Measurements from ENCODE around the gene CHSY1.

The CHSY1 gene

GRCh38 chr15:101187820-101188636 is 63.8 kb downstream of the CHSY1 start:
- peak; percentile 80 for DNase-seq (ENCODE audit: low read depth, low spot score)

DNA sequence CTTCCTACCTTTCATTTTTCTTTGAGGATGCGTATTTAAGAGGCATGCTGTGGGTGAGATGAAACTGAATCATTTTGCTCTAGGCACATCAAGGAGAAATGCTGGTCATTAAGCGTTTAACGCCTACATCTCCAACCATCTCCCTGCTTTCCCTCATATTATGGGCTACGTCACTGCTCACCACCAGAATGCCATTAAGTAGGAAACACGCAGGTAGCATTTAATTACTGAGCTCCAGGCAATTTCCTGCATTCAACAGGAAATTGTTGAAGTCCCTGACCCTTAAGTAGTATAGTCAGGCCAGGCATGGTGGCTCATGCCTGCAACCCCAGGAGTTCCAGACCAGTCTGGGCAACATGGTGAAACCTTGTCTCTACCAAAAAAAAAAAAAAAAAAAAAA is 66.1 kb downstream of the CHSY1 start:
- no peak for DNase-seq (ENCODE audit: low read depth, low spot score)

GRCh38 chr15:101185336-101185735 is 66.5 kb downstream of the CHSY1 start:
- DNase-seq (ENCODE audit: low read depth, low spot score): no peak

DNA sequence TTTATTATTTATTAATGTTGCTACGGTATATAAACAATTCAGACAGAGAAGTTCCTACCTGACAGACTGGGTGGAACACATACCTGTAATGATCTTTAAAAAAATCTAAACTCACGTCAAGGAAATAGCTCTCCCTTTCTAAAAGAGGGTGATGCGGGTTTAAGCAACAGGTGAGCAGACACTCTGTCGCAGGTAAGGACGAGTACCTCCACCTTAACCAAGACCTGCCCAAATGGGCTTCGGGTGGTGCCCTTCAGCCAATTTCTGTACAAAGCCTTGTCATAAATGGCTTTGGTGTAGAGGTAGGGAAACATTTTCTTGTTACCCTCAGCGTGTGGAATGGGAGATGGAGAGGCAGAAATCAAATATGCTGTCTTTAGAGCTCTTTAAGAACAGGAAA is 67.0 kb downstream of the CHSY1 start:
- no peak for DNase-seq (ENCODE audit: low read depth, low spot score)

GRCh38 chr15:101183931-101184305 is 67.9 kb downstream of the CHSY1 start:
- no peak for DNase-seq (ENCODE audit: low read depth, low spot score)

DNA sequence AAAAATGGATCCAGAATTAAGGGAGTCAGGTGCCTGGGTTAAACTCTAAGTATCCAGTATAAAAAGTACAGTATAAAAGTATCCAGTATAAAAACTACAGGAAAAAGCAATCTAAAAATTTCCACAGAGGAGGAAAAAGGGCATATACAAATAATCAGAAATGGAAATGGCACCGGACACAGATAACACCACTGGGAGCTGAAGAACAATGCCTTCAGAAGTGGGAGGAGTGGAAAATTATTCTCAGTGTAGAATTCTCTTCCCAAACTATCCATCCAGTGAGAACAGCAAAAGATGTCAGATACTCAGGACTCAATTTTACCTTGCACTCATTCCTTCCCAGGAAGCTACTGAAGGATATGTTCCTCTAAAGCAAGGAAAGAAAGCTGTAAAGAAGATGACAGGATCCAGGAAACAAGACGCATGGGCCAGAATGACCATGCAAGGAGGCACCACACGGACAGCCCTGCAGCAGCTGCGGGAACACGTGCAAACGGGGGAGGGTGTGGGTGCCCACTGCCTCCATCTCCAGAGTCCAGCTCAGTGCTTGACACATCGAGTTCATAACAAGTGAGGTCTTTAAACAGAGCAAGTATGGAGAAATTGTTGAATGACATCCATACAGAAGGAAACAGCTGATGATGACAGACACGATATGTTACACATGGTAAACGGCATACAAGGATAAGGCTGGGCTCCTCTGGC is 68.5 kb downstream of the CHSY1 start:
- no peak for DNase-seq (ENCODE audit: low read depth, low spot score)

GRCh38 chr15:101182215-101182614 is 69.6 kb downstream of the CHSY1 start:
- no peak for DNase-seq (ENCODE audit: low read depth, low spot score)

GRCh38 chr15:101181349-101181748 is 70.5 kb downstream of the CHSY1 start:
- DNase-seq (ENCODE audit: low read depth, low spot score): no peak

DNA sequence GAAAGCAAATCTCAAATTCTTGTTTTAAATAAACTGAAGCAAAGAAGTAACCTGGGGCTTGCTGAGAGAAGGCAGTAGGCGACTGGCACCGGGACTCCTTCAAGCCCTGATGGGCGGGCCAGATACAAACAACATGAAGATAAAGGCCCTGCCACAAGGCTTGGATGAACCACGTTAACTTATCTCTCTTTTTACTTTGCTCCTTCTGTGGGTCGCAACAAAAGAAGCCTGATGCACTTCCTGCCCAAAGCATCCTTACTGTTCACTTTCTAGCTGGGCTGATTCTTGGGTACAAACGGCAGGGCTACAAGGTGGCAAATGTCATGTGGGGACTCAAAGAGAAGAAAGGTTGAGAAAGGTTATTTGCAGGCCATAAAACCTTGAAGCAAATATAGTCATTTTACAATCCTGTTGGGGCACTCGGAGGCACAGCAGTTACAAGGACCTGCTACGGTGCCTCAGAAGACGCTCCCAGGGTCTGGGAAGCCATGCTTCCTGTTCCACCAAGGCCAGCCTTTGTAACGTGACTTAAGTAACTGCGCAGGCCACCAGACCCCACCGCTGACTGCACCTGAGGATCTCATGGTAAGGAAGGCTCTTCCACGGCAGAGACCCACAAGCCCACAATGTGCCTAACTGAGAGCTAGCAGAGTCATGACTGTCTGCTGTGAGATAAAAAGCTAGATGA is 71.1 kb downstream of the CHSY1 start:
- DNase-seq (ENCODE audit: low read depth, low spot score): no peak

DNA sequence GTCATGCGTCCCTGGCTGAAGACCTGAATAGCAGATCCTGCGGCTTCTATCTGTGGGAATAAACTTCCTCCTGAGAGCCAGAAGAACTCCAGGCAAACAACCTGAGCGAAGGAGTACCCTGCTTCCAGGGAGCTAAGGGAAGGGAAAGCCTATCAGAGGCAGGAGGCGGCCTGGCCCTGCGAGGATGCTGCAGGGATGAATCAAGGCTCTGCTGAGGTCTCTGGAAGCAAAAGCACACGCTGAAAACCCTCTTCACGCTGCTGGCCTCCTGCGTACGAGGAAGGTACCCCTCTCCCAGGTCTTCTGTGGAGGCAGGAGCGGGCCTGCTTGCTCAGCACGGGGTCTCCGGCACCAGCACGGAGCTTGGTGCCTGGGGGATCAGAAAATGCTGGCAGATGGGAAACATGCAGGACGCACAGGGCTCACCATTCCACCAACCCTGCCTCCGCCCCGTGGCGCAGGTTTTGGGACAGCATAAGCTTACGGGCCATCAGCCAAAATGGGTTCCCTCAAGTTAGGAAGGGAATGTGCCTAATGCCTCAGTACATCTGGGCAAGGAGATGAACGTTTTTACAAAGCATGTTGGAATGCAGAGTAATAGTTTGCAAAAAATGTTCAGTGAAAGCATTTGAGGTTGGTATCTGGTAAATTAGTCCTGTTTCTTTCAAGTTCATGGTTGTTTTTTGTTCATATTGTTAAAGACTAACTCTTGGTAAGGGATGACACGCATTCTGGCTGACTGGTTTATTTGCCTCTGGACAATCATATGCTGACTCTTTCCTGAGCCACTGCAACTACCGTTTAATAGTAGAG is 72.3 kb downstream of the CHSY1 start:
- no peak for DNase-seq (ENCODE audit: low read depth, low spot score)

- no peak for DNase-seq (ENCODE audit: low read depth, low spot score)
Observed at GRCh38 chr15:101178931-101179330, 72.9 kb downstream of the CHSY1 start.

- DNase-seq (ENCODE audit: low read depth, low spot score): no peak
Observed at GRCh38 chr15:101178479-101178878, 73.4 kb downstream of the CHSY1 start.

DNA sequence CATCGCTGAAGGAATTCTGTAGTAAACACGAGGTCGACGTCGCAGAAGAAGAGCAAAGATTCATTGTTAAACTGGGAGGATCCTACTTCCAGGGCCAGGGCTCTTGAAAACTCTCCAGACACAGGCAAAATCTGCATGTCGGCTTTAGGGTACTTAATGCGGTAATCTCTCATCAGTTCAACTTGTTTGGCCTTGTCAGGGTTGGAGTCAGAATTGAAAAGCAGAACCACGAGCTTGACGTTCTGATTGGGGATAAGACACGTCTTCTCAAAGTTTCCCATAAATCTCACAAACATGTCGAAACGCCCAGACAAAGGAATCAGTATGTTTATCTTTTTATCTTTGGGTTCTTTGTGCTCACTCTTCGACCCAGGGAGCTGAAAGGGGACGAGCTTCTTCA is 74.0 kb downstream of the CHSY1 start:
- no peak for DNase-seq (ENCODE audit: low read depth, low spot score)

DNA sequence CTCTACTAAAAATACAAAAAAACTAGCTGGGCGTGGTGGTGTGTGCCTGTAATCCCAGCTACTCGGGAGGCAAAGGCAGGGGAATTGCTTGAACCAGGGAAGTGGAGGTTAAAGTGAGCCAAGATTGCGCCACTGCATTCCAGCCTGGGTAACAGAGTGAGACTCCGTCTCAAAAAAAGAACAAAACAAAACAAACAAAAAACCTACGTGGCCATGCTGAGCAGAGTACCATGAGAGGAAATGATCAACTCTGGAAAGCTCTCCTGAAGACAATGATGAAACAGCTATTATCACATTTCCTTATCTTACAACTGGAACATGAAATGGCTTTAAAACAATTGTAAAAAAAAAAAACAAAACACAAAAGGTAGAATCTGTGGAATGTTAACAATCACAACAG is 75.2 kb downstream of the CHSY1 start:
- DNase-seq (ENCODE audit: low read depth, low spot score): no peak

- no peak for DNase-seq (ENCODE audit: low read depth, low spot score)
Observed at GRCh38 chr15:101175401-101175800, 76.4 kb downstream of the CHSY1 start.

GRCh38 chr15:101174152-101174920 is 77.5 kb downstream of the CHSY1 start:
- DNase-seq (ENCODE audit: low read depth, low spot score): no peak

DNA sequence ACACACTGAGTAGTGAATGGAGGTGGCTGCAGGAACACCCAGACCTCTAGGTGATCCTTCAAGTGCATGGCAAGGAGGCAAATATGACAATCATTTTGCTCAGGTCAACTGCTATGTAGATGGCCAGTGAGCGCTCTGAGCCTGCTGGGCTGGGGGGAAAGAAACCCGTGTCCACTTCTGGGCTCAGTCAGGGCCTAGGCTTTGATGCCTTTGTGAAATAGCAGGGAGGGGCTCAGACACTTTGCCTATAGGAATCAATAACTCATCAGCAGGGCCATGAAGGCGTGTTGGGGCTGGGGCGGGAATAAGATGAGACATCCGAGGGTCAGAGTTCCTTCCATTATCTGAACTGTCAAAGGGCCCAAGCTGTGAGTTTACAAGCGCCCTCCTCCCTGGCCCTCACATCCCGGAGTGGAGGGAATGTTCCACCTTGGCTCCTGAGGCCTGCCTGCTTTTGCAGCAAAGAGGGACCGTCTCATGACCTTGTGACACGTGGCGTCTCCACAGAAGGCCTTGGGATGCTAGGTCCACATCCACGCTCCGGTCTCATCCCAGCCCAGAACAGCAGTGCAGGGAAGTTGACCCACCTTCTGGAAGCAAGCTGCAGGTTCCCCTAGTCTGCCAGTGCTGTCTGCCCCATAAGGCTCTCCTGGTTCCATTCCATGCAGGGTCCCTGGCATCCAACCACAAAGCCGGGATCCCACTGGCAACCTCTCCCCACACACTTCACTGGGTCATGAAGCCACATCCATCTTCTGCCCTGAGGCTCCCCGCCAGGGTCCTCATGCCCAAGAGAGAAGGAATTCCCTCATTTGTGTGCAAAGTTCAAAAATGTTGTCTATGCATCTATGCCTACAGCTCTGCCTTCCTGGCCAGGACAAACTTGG is 78.4 kb downstream of the CHSY1 start:
- no peak for DNase-seq (ENCODE audit: low read depth, low spot score)

DNA sequence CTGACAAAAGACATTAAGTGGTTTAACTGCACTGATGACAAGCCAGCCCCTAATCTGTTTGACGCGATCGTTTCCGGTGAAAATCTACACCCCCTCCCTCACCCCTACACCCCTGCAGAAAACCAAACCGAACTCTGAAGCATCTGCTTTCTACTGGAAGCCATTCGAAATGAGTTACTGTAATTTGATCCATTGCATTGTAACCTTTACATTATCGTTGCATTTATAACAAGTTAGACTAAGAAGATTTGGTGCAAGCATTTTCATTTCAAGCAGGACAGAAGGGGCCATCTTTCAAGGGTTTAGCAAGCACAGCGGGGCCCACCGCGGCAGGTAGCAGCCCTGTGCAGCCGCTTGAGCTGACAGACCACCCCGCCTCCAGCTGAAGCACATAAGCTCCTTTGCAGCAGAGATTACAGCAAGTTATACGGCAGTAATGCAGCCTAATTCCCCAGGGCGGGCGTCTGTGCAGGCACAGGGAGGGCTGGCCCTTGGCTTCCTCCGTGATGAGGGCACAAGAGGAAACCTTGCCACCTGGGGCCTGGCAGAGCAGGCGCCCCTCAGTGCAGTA is 79.3 kb downstream of the CHSY1 start:
- DNase-seq (ENCODE audit: low read depth, low spot score): no peak

GRCh38 chr15:101171954-101172353 is 79.9 kb downstream of the CHSY1 start:
- no peak for DNase-seq (ENCODE audit: low read depth, low spot score)
